ENCODE results near the gene SLC22A1. TPM values are rescaled to one million over a fixed set of nuclear protein-coding genes. Genes with fewer than 3 reads are reported as not detected.

The SLC22A1 gene
- total and polyA plus RNA-seq, 4 donors, result 0.79 to 1,107 (median 439) TPM

DNA sequence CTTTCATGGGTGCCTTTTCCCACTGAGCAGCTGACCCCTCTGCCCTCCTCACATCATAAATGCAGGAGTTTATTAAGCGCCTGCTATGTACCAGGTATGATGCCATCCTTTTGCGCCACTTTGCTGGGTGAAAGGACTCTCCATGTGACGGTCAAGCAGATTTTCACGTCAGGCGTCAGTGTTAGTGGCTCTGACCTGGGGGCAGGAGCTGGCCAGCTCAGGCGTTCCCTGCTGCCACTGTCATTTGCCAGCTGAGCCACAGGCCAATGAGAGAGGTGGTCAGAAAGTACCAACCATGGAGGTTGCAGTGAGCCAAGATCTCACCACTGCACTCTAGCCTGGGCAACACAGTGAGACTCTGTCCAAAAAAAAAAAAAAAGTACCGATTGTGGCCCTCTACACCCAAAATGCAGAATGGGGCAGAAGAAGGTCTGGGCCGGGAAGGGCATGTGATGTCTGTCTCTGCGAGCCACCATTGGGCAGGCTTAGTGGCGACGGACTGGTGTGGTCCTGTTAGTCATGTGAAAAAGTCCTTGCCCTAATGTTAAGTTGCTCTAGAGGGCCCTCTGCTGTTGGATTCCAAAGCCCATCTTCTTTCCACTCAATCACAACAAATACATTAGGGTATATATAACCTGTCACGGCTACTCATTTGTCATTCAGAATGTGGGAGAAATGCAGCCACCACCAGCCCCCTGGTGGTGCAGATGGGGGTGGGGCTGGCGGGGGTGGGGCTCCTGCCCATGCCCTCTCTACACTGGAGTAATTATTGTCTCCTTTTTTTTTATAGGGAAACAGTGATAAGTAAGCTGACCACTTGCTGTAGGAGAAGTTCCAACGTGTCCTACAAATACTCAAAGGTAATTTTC is 18.4 kb upstream of the SLC22A1 start:
- WGBS, result 60% methylated on average over 14 of the region's 14 CpGs
- Histone ChIP-seq H3K36me3 (ENCODE audit: control insufficient read depth in 4 of 4, insufficient read depth in 3 of 4, low read depth in 1 of 4, low read length in 3 of 4) (peaks cover 3 to 29% (median 27%) of the 10 kb centered on the region in 4 donors), H3K4me3 (ENCODE audit: low read depth in 1 of 3, low read length in 3 of 3) (no peak overlapping the region), H3K9me3 (ENCODE audit: control insufficient read depth in 4 of 4, low read length in 3 of 4) (no peaks in the 10 kb centered on the region), H3K27me3 (ENCODE audit: control insufficient read depth in 4 of 4, insufficient read depth in 4 of 4, low read length in 3 of 4) (no peaks in the 10 kb centered on the region), H3K9ac (ENCODE audit: low read depth in 1 of 2, low read length in 2 of 2) (peak overlapping the region in 1 of 2 donors; percentile 7), H3K27ac (ENCODE audit: low read depth in 1 of 2, low read length in 2 of 2) (peak overlapping the region; percentile 76 to 87), H3K4me1 (ENCODE audit: control insufficient read depth in 4 of 4, insufficient read depth in 4 of 4, low read length in 3 of 4) (peaks cover 3 to 32% (median 12%) of the 10 kb centered on the region in 4 donors)
- DNase-seq (ENCODE audit: low spot score), result peak; percentile 60
- TF ChIP-seq RAD21 (IDR thresholded peaks at IDR 0.05), result peak; percentile 75 to 78
- TF ChIP-seq TAF1 (conservative IDR thresholded peaks at IDR 0.05), result no peak
- TF ChIP-seq YY1 (IDR thresholded peaks at IDR 0.05), result peak; percentile 79
- TF ChIP-seq CTCF (IDR thresholded peaks at IDR 0.05; ENCODE audit: low read depth, low read length, missing input control), result peak; percentile 52

DNA sequence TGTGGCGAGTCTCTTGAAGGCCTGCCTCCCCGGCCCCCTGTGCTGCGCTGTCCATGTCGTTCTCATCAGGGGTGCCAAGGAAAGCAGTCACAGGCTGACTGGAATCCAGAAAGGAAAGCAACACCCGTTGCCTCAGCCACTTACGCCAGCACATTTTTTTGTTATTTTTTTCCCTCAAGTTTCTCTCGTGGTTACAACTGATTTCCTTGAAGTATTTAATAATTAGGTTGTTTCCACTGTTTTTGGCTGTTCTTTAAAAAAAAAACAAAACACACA is 17.9 kb upstream of the SLC22A1 start:
- no peak overlapping the region for H3K4me3 ChIP-seq (ENCODE audit: low read depth in 1 of 3, low read length in 3 of 3)
- H3K9me3 ChIP-seq (ENCODE audit: control insufficient read depth in 4 of 4, low read length in 3 of 4), result no peaks in the 10 kb centered on the region
- no peak for DNase-seq (ENCODE audit: low spot score)
- peaks cover 3 to 29% (median 27%) of the 10 kb centered on the region in 4 donors for H3K36me3 ChIP-seq (ENCODE audit: control insufficient read depth in 4 of 4, insufficient read depth in 3 of 4, low read depth in 1 of 4, low read length in 3 of 4)
- TF ChIP-seq FOXA1 (IDR thresholded peaks at IDR 0.05) (no peak), ATF3 (IDR thresholded peaks at IDR 0.05) (no peak), REST (IDR thresholded peaks at IDR 0.05) (no peak)
- TF ChIP-seq, protein P1, sequence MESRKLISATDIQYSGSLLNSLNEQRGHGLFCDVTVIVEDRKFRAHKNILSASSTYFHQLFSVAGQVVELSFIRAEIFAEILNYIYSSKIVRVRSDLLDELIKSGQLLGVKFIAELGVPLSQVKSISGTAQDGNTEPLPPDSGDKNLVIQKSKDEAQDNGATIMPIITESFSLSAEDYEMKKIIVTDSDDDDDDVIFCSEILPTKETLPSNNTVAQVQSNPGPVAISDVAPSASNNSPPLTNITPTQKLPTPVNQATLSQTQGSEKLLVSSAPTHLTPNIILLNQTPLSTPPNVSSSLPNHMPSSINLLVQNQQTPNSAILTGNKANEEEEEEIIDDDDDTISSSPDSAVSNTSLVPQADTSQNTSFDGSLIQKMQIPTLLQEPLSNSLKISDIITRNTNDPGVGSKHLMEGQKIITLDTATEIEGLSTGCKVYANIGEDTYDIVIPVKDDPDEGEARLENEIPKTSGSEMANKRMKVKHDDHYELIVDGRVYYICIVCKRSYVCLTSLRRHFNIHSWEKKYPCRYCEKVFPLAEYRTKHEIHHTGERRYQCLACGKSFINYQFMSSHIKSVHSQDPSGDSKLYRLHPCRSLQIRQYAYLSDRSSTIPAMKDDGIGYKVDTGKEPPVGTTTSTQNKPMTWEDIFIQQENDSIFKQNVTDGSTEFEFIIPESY (IDR thresholded peaks at IDR 0.05), result no peak
- peaks cover 3 to 32% (median 12%) of the 10 kb centered on the region in 4 donors for H3K4me1 ChIP-seq (ENCODE audit: control insufficient read depth in 4 of 4, insufficient read depth in 4 of 4, low read length in 3 of 4)
- WGBS, result 88% methylated on average over 7 of the region's 7 CpGs
- no peak overlapping the region for H3K27ac ChIP-seq (ENCODE audit: low read depth in 1 of 2, low read length in 2 of 2)
- H3K9ac ChIP-seq (ENCODE audit: low read depth in 1 of 2, low read length in 2 of 2), result no peak overlapping the region
- H3K27me3 ChIP-seq (ENCODE audit: control insufficient read depth in 4 of 4, insufficient read depth in 4 of 4, low read length in 3 of 4), result no peaks in the 10 kb centered on the region
